Mucosa of stomach (tissue), 1 donor: ENCODE results near the gene AP2A2.

ENCODE experiments used
- H3K27me3 ChIP-seq: one replicate; pipeline ENCODE4 v1.7.0; 2013; ENCODE audit warnings: mild to moderate bottlenecking, low read length; ENCODE audit not compliant: control insufficient read depth, insufficient read depth
- H3K36me3 ChIP-seq: one replicate; pipeline ENCODE4 v1.7.0; 2013; ENCODE audit warnings: low read length; ENCODE audit not compliant: control insufficient read depth, insufficient read depth
- H3K4me1 ChIP-seq: one replicate; pipeline ENCODE4 v1.7.0; 2013; ENCODE audit warnings: mild to moderate bottlenecking, low read length; ENCODE audit not compliant: control insufficient read depth, insufficient read depth
- H3K4me3 ChIP-seq: one replicate; pipeline ENCODE4 v1.7.0; 2013; ENCODE audit warnings: low read length
- H3K9ac ChIP-seq: one replicate; pipeline ENCODE4 v1.7.0; 2013; ENCODE audit warnings: mild to moderate bottlenecking, low read length, moderate library complexity
- H3K9me3 ChIP-seq: one replicate; pipeline ENCODE4 v1.7.0; 2013; ENCODE audit warnings: mild to moderate bottlenecking, low read length, moderate library complexity; ENCODE audit not compliant: control insufficient read depth
- donor health status: Pancreatic carcinoma.

The AP2A2 gene

GRCh38 chr11:1042626-1043562, 117.2 kb downstream of the AP2A2 start:
- peaks cover 39% of the 10 kb centered on the region for H3K27me3 ChIP-seq
- H3K9me3 ChIP-seq: no peaks in the 10 kb centered on the region
- H3K4me1 ChIP-seq: peaks cover 20% of the 10 kb centered on the region
- H3K9ac ChIP-seq: no peak overlapping the region
- no peak overlapping the region for H3K4me3 ChIP-seq
- H3K36me3 ChIP-seq: no peaks in the 10 kb centered on the region

DNA sequence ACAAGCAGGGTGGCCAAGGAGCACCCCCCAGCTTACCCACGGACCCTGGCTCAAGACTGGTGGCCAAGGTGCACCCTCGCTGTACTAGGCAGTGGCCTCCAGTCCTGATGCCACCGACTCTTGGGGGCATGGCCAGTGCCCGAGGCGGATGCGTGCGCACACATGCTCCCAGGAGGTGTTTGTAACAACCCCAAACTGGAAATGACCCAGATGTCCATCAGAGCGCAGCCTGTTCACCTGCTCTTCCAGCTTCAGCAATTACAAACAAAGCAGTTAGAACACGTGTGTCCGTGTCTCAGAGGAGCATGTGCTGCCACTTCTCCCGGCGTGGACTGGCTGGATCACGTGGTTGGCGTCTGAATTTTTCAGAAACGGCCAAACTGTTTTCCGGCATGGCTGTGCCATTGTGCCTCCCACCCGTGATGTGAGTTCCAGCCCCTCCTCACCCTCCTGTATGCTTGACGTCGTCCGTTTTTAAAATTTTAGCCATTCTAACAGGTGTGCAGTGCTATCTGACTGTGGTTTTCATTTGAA, 118.0 kb downstream of the AP2A2 start:
- Histone ChIP-seq H3K4me1 (peaks cover 20% of the 10 kb centered on the region), H3K27me3 (peaks cover 46% of the 10 kb centered on the region), H3K4me3 (no peak overlapping the region)

GRCh38 chr11:1044160-1044559, 118.5 kb downstream of the AP2A2 start:
- Histone ChIP-seq H3K36me3 (no peaks in the 10 kb centered on the region), H3K27me3 (peaks cover 52% of the 10 kb centered on the region), H3K9ac (no peak overlapping the region), H3K4me1 (peaks cover 23% of the 10 kb centered on the region), H3K9me3 (no peaks in the 10 kb centered on the region), H3K4me3 (no peak overlapping the region)

More for the DNA sequence above, 118.0 kb downstream of the AP2A2 start:
- Histone ChIP-seq H3K9ac (no peak overlapping the region), H3K36me3 (no peaks in the 10 kb centered on the region), H3K9me3 (no peaks in the 10 kb centered on the region)

DNA sequence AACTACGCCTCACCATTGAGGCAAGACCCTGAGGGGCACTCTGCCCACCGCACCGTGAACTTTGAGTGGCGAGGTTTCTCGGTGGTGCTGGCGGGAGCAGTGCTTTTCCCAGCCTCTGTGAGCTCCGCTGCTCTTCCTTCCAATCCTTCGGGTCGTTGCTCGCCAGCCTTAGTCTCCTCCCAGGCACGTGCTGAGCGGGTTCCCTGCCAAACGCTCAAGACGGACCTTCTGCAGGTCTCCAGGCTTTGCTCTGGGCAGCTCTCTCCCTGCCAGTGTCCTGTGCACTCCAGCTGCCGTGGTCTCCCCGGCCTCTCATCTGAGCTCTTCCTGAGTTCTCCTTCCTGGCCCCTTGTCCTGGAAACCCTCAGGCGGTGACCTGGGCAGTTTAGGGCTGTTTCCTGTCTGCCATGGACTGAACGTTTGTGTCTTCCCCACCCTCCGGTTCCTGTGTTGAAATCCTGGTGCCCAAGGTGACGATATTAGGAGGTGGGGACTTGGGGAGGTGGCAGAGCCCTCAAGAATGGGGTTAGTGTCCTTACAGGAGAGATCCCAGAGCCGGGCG, 122.0 kb downstream of the AP2A2 start:
- no peaks in the 10 kb centered on the region for H3K36me3 ChIP-seq
- no peak overlapping the region for H3K4me3 ChIP-seq
- peaks cover 24% of the 10 kb centered on the region for H3K4me1 ChIP-seq
- H3K27me3 ChIP-seq: peaks cover 46% of the 10 kb centered on the region
- no peaks in the 10 kb centered on the region for H3K9me3 ChIP-seq
- no peak overlapping the region for H3K9ac ChIP-seq

DNA sequence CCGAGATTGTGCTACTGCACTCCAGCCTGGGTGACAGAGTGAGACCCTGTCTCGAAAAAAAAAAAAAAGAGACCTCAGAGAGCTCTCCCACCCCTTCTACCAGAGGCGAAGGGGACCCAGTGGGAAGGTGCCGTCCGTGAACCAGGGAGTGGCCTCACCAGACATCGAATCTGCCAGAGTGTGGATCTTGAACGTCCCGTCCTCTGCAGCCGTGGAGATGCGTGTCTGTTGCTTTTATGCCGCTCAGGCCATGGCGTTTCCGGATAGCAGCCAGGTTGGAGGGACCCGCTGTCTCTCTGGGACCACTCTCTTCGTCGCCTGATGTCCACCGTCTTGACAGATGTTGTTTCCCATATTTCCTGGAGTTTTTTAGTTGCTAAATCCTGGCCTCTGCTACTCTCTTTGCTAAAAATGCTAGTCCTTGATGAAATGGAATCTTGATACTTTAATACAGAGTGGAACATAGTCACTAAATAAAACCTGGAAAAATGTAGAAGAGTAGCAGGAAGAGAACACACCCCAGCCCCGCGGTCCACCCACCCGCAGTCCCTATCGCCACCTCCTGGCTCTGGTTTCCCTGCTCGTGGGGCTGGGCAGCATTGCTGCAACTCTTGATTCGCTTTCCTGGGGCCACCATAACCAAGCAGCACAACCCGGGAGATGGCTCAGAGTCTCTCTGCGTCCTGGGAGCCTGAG, 122.9 kb downstream of the AP2A2 start:
- Histone ChIP-seq H3K36me3 (no peaks in the 10 kb centered on the region), H3K4me1 (peaks cover 30% of the 10 kb centered on the region), H3K9me3 (no peaks in the 10 kb centered on the region), H3K4me3 (no peak overlapping the region), H3K9ac (no peak overlapping the region), H3K27me3 (peaks cover 53% of the 10 kb centered on the region)

DNA sequence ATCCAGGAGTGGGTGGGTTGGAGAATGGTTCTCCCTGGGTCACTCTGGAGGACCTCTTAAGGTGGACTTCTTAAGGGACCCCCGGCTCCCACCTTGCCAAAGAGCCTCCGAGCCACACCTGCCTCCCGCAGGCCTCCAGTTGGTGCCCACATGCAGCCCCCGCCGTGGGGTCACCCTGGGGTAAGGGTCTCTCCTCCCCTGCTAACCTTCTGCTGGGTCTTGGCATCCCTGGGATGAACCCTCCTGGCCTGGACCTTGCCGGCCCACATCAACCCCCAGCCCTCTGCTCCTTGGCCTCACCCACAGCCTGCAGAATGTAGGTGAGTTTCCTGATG, 123.4 kb downstream of the AP2A2 start:
- Histone ChIP-seq H3K9me3 (no peaks in the 10 kb centered on the region), H3K27me3 (peaks cover 59% of the 10 kb centered on the region), H3K4me1 (peaks cover 35% of the 10 kb centered on the region), H3K9ac (no peak overlapping the region), H3K36me3 (no peaks in the 10 kb centered on the region), H3K4me3 (no peak overlapping the region)

DNA sequence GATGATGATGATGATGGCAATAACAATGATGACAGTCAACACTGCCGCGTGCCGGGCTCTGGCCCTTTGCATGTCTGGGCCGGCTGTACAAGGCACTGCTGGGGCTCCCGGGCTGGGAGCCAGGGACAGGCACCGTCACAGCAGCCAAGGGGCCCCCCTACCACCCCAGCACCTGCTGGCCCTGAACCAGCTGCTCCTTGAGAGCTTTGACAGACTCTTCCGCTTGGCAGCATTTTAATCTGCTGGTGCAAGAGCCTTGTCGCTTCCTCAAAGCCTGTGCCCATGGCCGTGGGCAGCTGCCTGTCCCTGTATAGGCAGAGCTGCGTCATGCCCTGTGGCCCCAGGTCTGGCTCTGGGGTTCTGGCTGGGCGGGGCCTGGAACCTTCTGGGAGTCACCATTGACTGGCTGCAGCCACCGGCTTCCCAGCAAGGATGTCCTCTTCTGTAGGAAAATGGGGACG, 123.8 kb downstream of the AP2A2 start:
- Histone ChIP-seq H3K27me3 (peaks cover 63% of the 10 kb centered on the region), H3K36me3 (no peaks in the 10 kb centered on the region), H3K9me3 (no peaks in the 10 kb centered on the region), H3K4me3 (no peak overlapping the region), H3K4me1 (peaks cover 40% of the 10 kb centered on the region), H3K9ac (no peak overlapping the region)

DNA sequence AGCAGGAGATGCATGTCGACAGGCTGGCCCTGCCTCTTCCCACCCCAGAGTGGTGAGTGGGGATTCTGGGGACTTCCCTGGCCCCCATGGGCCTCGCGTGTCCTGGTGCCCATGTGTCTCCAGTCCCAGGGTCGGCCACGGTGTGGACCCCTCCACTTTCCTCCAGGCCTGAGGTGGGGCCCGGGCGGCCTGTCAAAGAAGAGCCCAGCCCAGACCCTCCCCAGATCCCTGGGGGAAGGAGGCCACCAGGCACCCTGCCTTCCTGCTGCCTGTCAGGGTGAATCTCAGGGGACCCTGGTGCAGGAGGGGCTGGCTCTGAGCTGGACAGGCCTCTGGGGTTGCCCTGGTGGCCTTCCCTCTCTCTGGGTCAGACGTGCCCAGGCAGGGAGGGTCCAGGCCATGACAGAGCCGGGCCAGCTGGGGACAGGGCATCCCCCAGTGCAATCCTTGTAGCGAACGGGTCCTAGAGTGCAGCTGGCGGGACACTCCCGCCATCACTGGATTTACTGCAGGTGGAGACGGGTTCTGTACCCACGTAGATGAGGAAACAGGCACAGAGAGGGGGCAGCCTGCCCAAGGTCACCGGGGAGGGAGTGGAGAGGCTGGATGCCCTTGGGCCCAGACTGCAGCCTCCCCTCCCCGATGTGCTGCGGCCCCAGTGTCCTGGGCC, 124.4 kb downstream of the AP2A2 start:
- H3K9me3 ChIP-seq: no peaks in the 10 kb centered on the region
- no peaks in the 10 kb centered on the region for H3K36me3 ChIP-seq
- H3K4me1 ChIP-seq: peaks cover 44% of the 10 kb centered on the region
- H3K9ac ChIP-seq: no peak overlapping the region
- peaks cover 67% of the 10 kb centered on the region for H3K27me3 ChIP-seq
- H3K4me3 ChIP-seq: no peak overlapping the region

GRCh38 chr11:1050581-1051355, 125.1 kb downstream of the AP2A2 start:
- H3K4me3 ChIP-seq: no peak overlapping the region
- H3K27me3 ChIP-seq: peaks cover 67% of the 10 kb centered on the region
- no peaks in the 10 kb centered on the region for H3K36me3 ChIP-seq
- peaks cover 44% of the 10 kb centered on the region for H3K4me1 ChIP-seq
- no peaks in the 10 kb centered on the region for H3K9me3 ChIP-seq
- H3K9ac ChIP-seq: no peak overlapping the region

DNA sequence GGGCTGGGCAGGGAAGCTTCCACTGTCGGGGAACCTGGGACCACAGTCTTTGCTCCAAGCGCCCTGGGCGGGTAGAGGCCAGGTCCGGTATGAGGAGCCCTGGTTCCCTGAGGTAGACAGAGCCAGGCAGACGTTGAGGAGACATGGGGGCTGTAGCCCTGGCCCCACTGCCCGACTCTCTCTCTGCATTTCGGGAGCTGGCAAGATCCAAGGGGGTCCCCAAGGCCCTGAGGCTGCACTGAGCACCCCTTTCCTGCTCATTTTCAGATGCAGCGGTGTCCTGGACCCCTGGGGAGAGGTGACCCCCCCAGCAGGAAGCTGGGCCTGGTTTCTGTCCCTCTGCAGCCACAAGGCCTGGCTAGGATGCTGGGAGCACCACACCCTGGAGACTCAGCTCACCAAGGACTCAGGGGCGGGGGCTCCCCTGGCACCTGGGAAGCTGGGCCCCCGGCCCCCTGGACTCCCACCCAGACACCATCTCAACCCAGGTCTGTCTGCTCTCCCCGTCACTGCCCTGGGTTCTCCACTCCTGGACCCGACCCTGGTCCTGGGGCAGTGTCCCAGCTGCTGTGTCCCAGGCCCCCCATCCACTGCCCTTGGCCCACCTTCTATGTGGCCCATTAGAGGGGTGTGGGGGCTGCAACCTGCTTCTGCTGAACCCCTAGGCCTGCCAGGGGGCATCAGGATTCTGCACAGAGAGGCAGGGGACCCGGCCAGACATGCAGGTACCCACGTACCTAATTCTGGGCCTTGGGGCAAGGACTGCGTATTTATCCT, 125.9 kb downstream of the AP2A2 start:
- H3K9ac ChIP-seq: no peak overlapping the region
- H3K9me3 ChIP-seq: no peaks in the 10 kb centered on the region
- no peaks in the 10 kb centered on the region for H3K36me3 ChIP-seq
- peaks cover 44% of the 10 kb centered on the region for H3K4me1 ChIP-seq
- peaks cover 67% of the 10 kb centered on the region for H3K27me3 ChIP-seq
- no peak overlapping the region for H3K4me3 ChIP-seq
